AG04449 (cell line): Measurements from ENCODE around the gene ANO2.

Experiments
- CTCF ChIA-PET: fragments of 350-600 bp; formaldehyde crosslinking; extraction: SDS; loops from one replicate; lab custom pipeline; 2021; ENCODE audit warnings: antibody characterized with exemption; lab: Yijun Ruan, JAX
- POLR2A ChIA-PET: fragments of 400-600, 350-600 bp; formaldehyde crosslinking; extraction: SDS; loops from one replicate; lab custom pipeline; 2020; ENCODE audit warnings: antibody characterized with exemption, inconsistent platforms; lab: Yijun Ruan, JAX
- DNase-seq: peaks from one replicate; pipeline ENCODE4 v3.0.0-alpha.2; 2010; ENCODE audit warnings: low read depth, low spot score
- H3K4me3 ChIP-seq: 2 replicates; pipeline ENCODE4 v1.5.1; 2011; ENCODE audit warnings: low read depth, mild to moderate bottlenecking, control low read depth, low read length
- TF ChIP-seq, protein P1 (sequence below): IDR thresholded peaks from one replicate; pipeline ENCODE4 v1.5.1; 2011; ENCODE audit warnings: mild to moderate bottlenecking, moderate library complexity, low read length, control low read depth, inconsistent platforms; ENCODE audit not compliant: insufficient read depth; ENCODE audit errors: missing control alignments

Gene ANO2

GRCh38 chr12:5643266-5643665 is 301.8 kb downstream of the ANO2 start:
- TF ChIP-seq, protein P1, sequence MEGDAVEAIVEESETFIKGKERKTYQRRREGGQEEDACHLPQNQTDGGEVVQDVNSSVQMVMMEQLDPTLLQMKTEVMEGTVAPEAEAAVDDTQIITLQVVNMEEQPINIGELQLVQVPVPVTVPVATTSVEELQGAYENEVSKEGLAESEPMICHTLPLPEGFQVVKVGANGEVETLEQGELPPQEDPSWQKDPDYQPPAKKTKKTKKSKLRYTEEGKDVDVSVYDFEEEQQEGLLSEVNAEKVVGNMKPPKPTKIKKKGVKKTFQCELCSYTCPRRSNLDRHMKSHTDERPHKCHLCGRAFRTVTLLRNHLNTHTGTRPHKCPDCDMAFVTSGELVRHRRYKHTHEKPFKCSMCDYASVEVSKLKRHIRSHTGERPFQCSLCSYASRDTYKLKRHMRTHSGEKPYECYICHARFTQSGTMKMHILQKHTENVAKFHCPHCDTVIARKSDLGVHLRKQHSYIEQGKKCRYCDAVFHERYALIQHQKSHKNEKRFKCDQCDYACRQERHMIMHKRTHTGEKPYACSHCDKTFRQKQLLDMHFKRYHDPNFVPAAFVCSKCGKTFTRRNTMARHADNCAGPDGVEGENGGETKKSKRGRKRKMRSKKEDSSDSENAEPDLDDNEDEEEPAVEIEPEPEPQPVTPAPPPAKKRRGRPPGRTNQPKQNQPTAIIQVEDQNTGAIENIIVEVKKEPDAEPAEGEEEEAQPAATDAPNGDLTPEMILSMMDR = no peak
- ChIA-PET POLR2A (no interaction called here), CTCF (interaction anchor here (1.2 kb wide), 1 partner anchor 102 kb away, joined by 4 read pairs; no protein-coding TSS in a partner anchor)
- no peak for DNase-seq
- no peak overlapping the region for H3K4me3 ChIP-seq

DNA sequence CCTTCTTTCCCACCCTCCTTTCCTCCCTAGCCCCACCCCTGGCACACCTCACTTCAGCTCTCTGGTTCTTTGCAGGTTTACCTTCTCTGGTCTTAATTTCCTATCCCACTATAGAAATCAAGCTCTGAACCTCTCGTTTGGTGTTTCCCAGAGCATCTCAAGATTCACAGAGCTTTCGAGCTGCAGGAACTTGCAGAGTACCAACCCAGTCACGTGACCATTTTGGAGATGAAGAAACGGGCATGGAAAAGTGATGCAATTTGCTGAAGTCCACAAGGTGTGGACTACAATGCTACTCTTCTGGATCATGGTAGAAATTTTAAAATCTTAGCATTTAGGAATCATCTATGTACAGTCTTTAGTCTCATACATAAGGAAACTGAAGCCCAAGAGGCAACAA is 307.4 kb downstream of the ANO2 start:
- TF ChIP-seq, protein P1 = no peak
- ChIA-PET POLR2A (no interaction called here), CTCF (interaction anchor here (8.0 kb wide), 1 partner anchor 12 kb away, joined by 51 read pairs; no protein-coding TSS in a partner anchor)
- no peak for DNase-seq
- no peak overlapping the region for H3K4me3 ChIP-seq

GRCh38 chr12:5636907-5637306 is 308.2 kb downstream of the ANO2 start:
- ChIA-PET CTCF (interaction anchor here (1.0 to 8.0 kb wide), 2 partner anchors 9 to 13 kb away, joined by 4 to 51 read pairs; no protein-coding TSS in a partner anchor), POLR2A (no interaction called here)
- DNase-seq = no peak
- H3K4me3 ChIP-seq = no peak overlapping the region
- TF ChIP-seq, protein P1 = no peak

GRCh38 chr12:5633106-5633505 is 312.0 kb downstream of the ANO2 start:
- ChIA-PET CTCF (interaction anchor here (8.0 kb wide), 1 partner anchor 16 kb away, joined by 51 read pairs; no protein-coding TSS in a partner anchor), POLR2A (no interaction called here)
- DNase-seq = no peak
- no peak overlapping the region for H3K4me3 ChIP-seq
- TF ChIP-seq, protein P1 = no peak

GRCh38 chr12:5632453-5632852 is 312.6 kb downstream of the ANO2 start:
- no peak overlapping the region for H3K4me3 ChIP-seq
- no peak for DNase-seq
- ChIA-PET CTCF (interaction anchor here (8.0 kb wide), 1 partner anchor 17 kb away, joined by 51 read pairs; no protein-coding TSS in a partner anchor), POLR2A (no interaction called here)
- TF ChIP-seq, protein P1 = no peak

- DNase-seq = no peak
- TF ChIP-seq, protein P1 = no peak
- no peak overlapping the region for H3K4me3 ChIP-seq
- POLR2A ChIA-PET = no interaction called here
- CTCF ChIA-PET = no interaction called here
Observed at GRCh38 chr12:5631497-5631896, 313.6 kb downstream of the ANO2 start.
